Ectodermal cell (in vitro differentiated cells): ENCODE data around the gene GLRB.
A peak's percentile ranks its signal among the peaks of the same experiment; 100 is the strongest.
"Not testable (repeated sequence)": the region's sequence is repeated elsewhere in the genome, so short reads cannot be mapped to it uniquely, and the experiment has no call there.

ENCODE experiments used
- H3K27ac ChIP-seq: 2 replicates; pipeline ENCODE4 v1.7.0; 2013; ENCODE audit warnings: mild to moderate bottlenecking, low read depth, low read length; ENCODE audit not compliant: insufficient read depth, poor library complexity, severe bottlenecking
- H3K27me3 ChIP-seq: 2 replicates; pipeline ENCODE4 v1.7.0; 2013; ENCODE audit warnings: mild to moderate bottlenecking, low read length; ENCODE audit not compliant: insufficient read depth, control insufficient read depth, poor library complexity, severe bottlenecking
- H3K36me3 ChIP-seq: one replicate; pipeline ENCODE4 v1.7.0; 2013; ENCODE audit warnings: low read length; ENCODE audit not compliant: control insufficient read depth, insufficient read depth
- H3K4me1 ChIP-seq: one replicate; pipeline ENCODE4 v1.7.0; 2013; ENCODE audit warnings: low read length; ENCODE audit not compliant: control insufficient read depth, insufficient read depth
- H3K4me3 ChIP-seq: 2 replicates; pipeline ENCODE4 v1.7.0; 2013; ENCODE audit warnings: low read depth, low read length, control low read depth; ENCODE audit not compliant: insufficient read depth
- H3K9me3 ChIP-seq: 2 replicates; pipeline ENCODE4 v1.7.0; 2013; ENCODE audit warnings: mild to moderate bottlenecking, low read length, moderate library complexity; ENCODE audit not compliant: control insufficient read depth
- WGBS, 2 experiments: methylation state at CpG; one replicate each; pipeline ENCODE4 v1.1.7; 2013; ENCODE audit warnings: missing lambda C conversion rate in 2 of 2; 5-methylcytosine and 5-hydroxymethylcytosine counted together

Gene GLRB

GRCh38 chr4:157180268-157180667 lies 104.3 kb downstream of the GLRB start:
- 85 to 88% methylated on average over 13 to 14 of the region's 14 CpGs for WGBS, 2 experiments
- H3K36me3 ChIP-seq, H3K4me3 ChIP-seq, H3K27ac ChIP-seq, H3K9me3 ChIP-seq, H3K27me3 ChIP-seq, H3K4me1 ChIP-seq: not testable (repeated sequence)

- Histone ChIP-seq H3K4me1 (no peaks in the 10 kb centered on the region), H3K36me3 (no peaks in the 10 kb centered on the region)
- WGBS, 2 experiments = 83% methylated on average over 1 of the region's 1 CpG; no CpG with 5 or more reads in 1 of the 2 experiments
Observed at GRCh38 chr4:157184300-157184699, 108.3 kb downstream of the GLRB start.

GRCh38 chr4:157185363-157185762 lies 109.4 kb downstream of the GLRB start:
- Histone ChIP-seq H3K4me1 (no peaks in the 10 kb centered on the region), H3K27ac (no peak overlapping the region), H3K27me3 (no peaks in the 10 kb centered on the region), H3K9me3 (no peaks in the 10 kb centered on the region), H3K36me3 (no peaks in the 10 kb centered on the region), H3K4me3 (no peak overlapping the region)

More at GRCh38 chr4:157184300-157184699, 108.3 kb downstream of the GLRB start:
- H3K27me3 ChIP-seq = no peaks in the 10 kb centered on the region
- no peaks in the 10 kb centered on the region for H3K9me3 ChIP-seq
- no peak overlapping the region for H3K27ac ChIP-seq
- no peak overlapping the region for H3K4me3 ChIP-seq

- Histone ChIP-seq H3K36me3 (no peaks in the 10 kb centered on the region), H3K4me1 (no peaks in the 10 kb centered on the region), H3K27ac (no peak overlapping the region), H3K27me3 (no peaks in the 10 kb centered on the region), H3K9me3 (no peaks in the 10 kb centered on the region), H3K4me3 (no peak overlapping the region)
- 97 to 100% methylated on average over 2 of the region's 2 CpGs for WGBS, 2 experiments
Observed at GRCh38 chr4:157195374-157195773, 119.4 kb downstream of the GLRB start.

GRCh38 chr4:157196046-157196445 lies 120.1 kb downstream of the GLRB start:
- H3K9me3 ChIP-seq = no peaks in the 10 kb centered on the region
- 88 to 92% methylated on average over 1 of the region's 1 CpG for WGBS, 2 experiments

GRCh38 chr4:157204634-157205244 lies 128.8 kb downstream of the GLRB start:
- H3K27me3 ChIP-seq = no peaks in the 10 kb centered on the region
- 80% methylated on average over 17 of the region's 17 CpGs for WGBS, 2 experiments
- H3K4me3 ChIP-seq = no peak overlapping the region
- no peaks in the 10 kb centered on the region for H3K36me3 ChIP-seq
- no peak overlapping the region for H3K27ac ChIP-seq
- H3K4me1 ChIP-seq = no peaks in the 10 kb centered on the region
- no peaks in the 10 kb centered on the region for H3K9me3 ChIP-seq

More at GRCh38 chr4:157196046-157196445, 120.1 kb downstream of the GLRB start:
- Histone ChIP-seq H3K36me3 (no peaks in the 10 kb centered on the region), H3K4me1 (no peaks in the 10 kb centered on the region), H3K4me3 (no peak overlapping the region), H3K27me3 (no peaks in the 10 kb centered on the region), H3K27ac (no peak overlapping the region)

GRCh38 chr4:157217708-157218107 lies 141.8 kb downstream of the GLRB start:
- H3K27ac ChIP-seq = no peak overlapping the region
- H3K4me3 ChIP-seq = no peak overlapping the region
- WGBS, 2 experiments = 56 to 71% methylated on average over 1 of the region's 3 CpGs
- H3K36me3 ChIP-seq = no peaks in the 10 kb centered on the region
- peaks cover 39% of the 10 kb centered on the region for H3K27me3 ChIP-seq
- H3K9me3 ChIP-seq = no peaks in the 10 kb centered on the region
- H3K4me1 ChIP-seq = peaks cover 5% of the 10 kb centered on the region

- peaks cover 8% of the 10 kb centered on the region for H3K4me1 ChIP-seq
- no peak overlapping the region for H3K27ac ChIP-seq
Observed at GRCh38 chr4:157219711-157220370, 143.9 kb downstream of the GLRB start.

GRCh38 chr4:157220371-157220881 lies 144.5 kb downstream of the GLRB start, which contains the start of gene GRIA2:
TSS of gene GRIA2 (plus strand) at chr4:157220728. CDS start at chr4:157221043, 315 bp downstream.
- Histone ChIP-seq H3K27ac (no peak within 1 kb of the TSS), H3K4me1 (peaks cover 8% of the 10 kb centered on the region), H3K4me3 (peak within 1 kb of the TSS; percentile 24), H3K36me3 (no peaks in the 10 kb centered on the region), H3K9me3 (no peaks in the 10 kb centered on the region), H3K27me3 (peaks cover 58% of the 10 kb centered on the region)
- 1 to 2% methylated on average over 57 of the region's 57 CpGs for WGBS, 2 experiments

More at GRCh38 chr4:157219711-157220370, 143.9 kb downstream of the GLRB start:
- Histone ChIP-seq H3K4me3 (no peak overlapping the region), H3K36me3 (no peaks in the 10 kb centered on the region), H3K9me3 (no peaks in the 10 kb centered on the region), H3K27me3 (peaks cover 58% of the 10 kb centered on the region)
- 28% methylated on average over 16 of the region's 16 CpGs for WGBS, 2 experiments

- Histone ChIP-seq H3K36me3 (no peaks in the 10 kb centered on the region), H3K4me3 (peak overlapping the region; percentile 42), H3K9me3 (no peaks in the 10 kb centered on the region), H3K27me3 (peaks cover 58% of the 10 kb centered on the region), H3K4me1 (peaks cover 8% of the 10 kb centered on the region), H3K27ac (no peak overlapping the region)
- 5 to 8% methylated on average over 24 of the region's 24 CpGs for WGBS, 2 experiments
Observed at GRCh38 chr4:157221426-157221894, 145.5 kb downstream of the GLRB start.
